SJCRH30 (cell line): ENCODE measurements around the gene LIMS2. TPM values are rescaled to one million over a fixed set of nuclear protein-coding genes. Genes with fewer than 3 reads are reported as not detected.

Experiments used
- DNase-seq, 2 experiments: peaks; one replicate each; pipeline ENCODE4 v3.0.0-alpha.2; 2015 to 2020
- H3K27ac ChIP-seq: fragments of 250-450 bp; sonication (Bioruptor Pico); 2 replicates; pipeline ENCODE4 v1.5.1; 2020; ENCODE audit warnings: mild to moderate bottlenecking, moderate library complexity
- H3K27me3 ChIP-seq: fragments of 250-450 bp; sonication (Bioruptor Pico); 2 replicates; pipeline ENCODE4 v1.5.1; 2020; ENCODE audit warnings: mild to moderate bottlenecking, moderate library complexity
- H3K36me3 ChIP-seq: fragments of 250-450 bp; sonication (Bioruptor Pico); 2 replicates; pipeline ENCODE4 v1.5.1; 2020; ENCODE audit warnings: mild to moderate bottlenecking, moderate library complexity
- H3K4me1 ChIP-seq: fragments of 250-450 bp; sonication (Bioruptor Pico); 2 replicates; pipeline ENCODE4 v1.5.1; 2020; ENCODE audit warnings: mild to moderate bottlenecking, moderate library complexity
- H3K4me3 ChIP-seq: fragments of 250-450 bp; sonication (Bioruptor Pico); 2 replicates; pipeline ENCODE4 v1.5.1; 2020; ENCODE audit warnings: mild to moderate bottlenecking, moderate library complexity
- H3K9me3 ChIP-seq: fragments of 250-450 bp; sonication (Bioruptor Pico); replicated peaks from 2 replicates; pipeline ENCODE4 v1.5.1; 2020; ENCODE audit warnings: mild to moderate bottlenecking, moderate library complexity
- total RNA-seq: library from RNA; depleted of rRNA; stranded (reverse); fragments of >200 nt; shearing (Covaris generic); gene quantifications from 2 replicates; pipeline ENCODE4 v1.2.3, GENCODE V29; 2014

LIMS2 gene
- total RNA-seq, 1 experiment from 2014 or later: 5.5 TPM

GRCh38 chr2:127661072-127661649, 14.2 kb downstream of the LIMS2 start:
- no peaks in the 10 kb centered on the region for H3K4me1 ChIP-seq
- no peaks in the 10 kb centered on the region for H3K36me3 ChIP-seq
- no peak for DNase-seq
- H3K4me3 ChIP-seq: no peak overlapping the region
- no peaks in the 10 kb centered on the region; the same call in 1 of the 2 replicates for H3K9me3 ChIP-seq
- H3K27me3 ChIP-seq: no peaks in the 10 kb centered on the region
- no peak overlapping the region for H3K27ac ChIP-seq

- Histone ChIP-seq H3K4me1 (0 out of 2 replicates have a peak, but pooled peaks cover 4% of the 10 kb centered on the region), H3K27ac (no peak overlapping the region), H3K36me3 (no peaks in the 10 kb centered on the region), H3K27me3 (no peaks in the 10 kb centered on the region), H3K9me3 (no peaks in the 10 kb centered on the region), H3K4me3 (no peak overlapping the region)
- no peak for DNase-seq
Measured at GRCh38 chr2:127660291-127660578, 15.1 kb downstream of the LIMS2 start.

- DNase-seq: no peak
- no peak overlapping the region for H3K4me3 ChIP-seq
- no peaks in the 10 kb centered on the region for H3K27me3 ChIP-seq
- H3K36me3 ChIP-seq: no peaks in the 10 kb centered on the region
- no peaks in the 10 kb centered on the region for H3K9me3 ChIP-seq
- H3K4me1 ChIP-seq: 0 out of 2 replicates have a peak, but pooled peaks cover 4% of the 10 kb centered on the region
- no peak overlapping the region for H3K27ac ChIP-seq
Measured at GRCh38 chr2:127659408-127660290, 15.7 kb downstream of the LIMS2 start.

- Histone ChIP-seq H3K36me3 (no peaks in the 10 kb centered on the region), H3K4me3 (no peak overlapping the region), H3K27ac (no peak overlapping the region), H3K4me1 (peaks cover 4% of the 10 kb centered on the region; the same call in 1 of the 2 replicates), H3K27me3 (no peaks in the 10 kb centered on the region), H3K9me3 (no peaks in the 10 kb centered on the region)
- peak; percentile 45 to 46 for DNase-seq
Measured at GRCh38 chr2:127658641-127659407, 16.5 kb downstream of the LIMS2 start.

GRCh38 chr2:127658146-127658545, 17.2 kb downstream of the LIMS2 start:
- H3K9me3 ChIP-seq: no peaks in the 10 kb centered on the region
- no peaks in the 10 kb centered on the region for H3K36me3 ChIP-seq
- peaks cover 10% of the 10 kb centered on the region for H3K4me1 ChIP-seq
- no peak overlapping the region for H3K27ac ChIP-seq
- H3K4me3 ChIP-seq: no peak overlapping the region
- no peak for DNase-seq
- no peaks in the 10 kb centered on the region for H3K27me3 ChIP-seq

GRCh38 chr2:127657232-127657595, 18.1 kb downstream of the LIMS2 start:
- no peak overlapping the region for H3K4me3 ChIP-seq
- no peak overlapping the region for H3K27ac ChIP-seq
- no peak for DNase-seq
- no peaks in the 10 kb centered on the region for H3K27me3 ChIP-seq
- no peaks in the 10 kb centered on the region for H3K36me3 ChIP-seq
- H3K4me1 ChIP-seq: peaks cover 13% of the 10 kb centered on the region
- no peaks in the 10 kb centered on the region for H3K9me3 ChIP-seq

- DNase-seq: no peak
- no peaks in the 10 kb centered on the region for H3K9me3 ChIP-seq
- no peaks in the 10 kb centered on the region for H3K36me3 ChIP-seq
- no peak overlapping the region for H3K4me3 ChIP-seq
- no peak overlapping the region for H3K27ac ChIP-seq
- H3K4me1 ChIP-seq: peaks cover 13% of the 10 kb centered on the region
- H3K27me3 ChIP-seq: no peaks in the 10 kb centered on the region
Measured at GRCh38 chr2:127656569-127657231, 18.6 kb downstream of the LIMS2 start.

- Histone ChIP-seq H3K27ac (no peak overlapping the region), H3K27me3 (no peaks in the 10 kb centered on the region), H3K9me3 (no peaks in the 10 kb centered on the region), H3K4me3 (no peak overlapping the region), H3K36me3 (no peaks in the 10 kb centered on the region), H3K4me1 (peaks cover 13% of the 10 kb centered on the region)
- DNase-seq: peak in 1 of 2 experiments; percentile 49
Measured at GRCh38 chr2:127655209-127656073, 19.9 kb downstream of the LIMS2 start.

GRCh38 chr2:127654838-127655175, 20.5 kb downstream of the LIMS2 start:
- Histone ChIP-seq H3K27me3 (no peaks in the 10 kb centered on the region), H3K27ac (no peak overlapping the region), H3K9me3 (no peaks in the 10 kb centered on the region), H3K36me3 (no peaks in the 10 kb centered on the region), H3K4me3 (no peak overlapping the region), H3K4me1 (peaks cover 13% of the 10 kb centered on the region)
- no peak for DNase-seq

GRCh38 chr2:127654084-127654837, 21.1 kb downstream of the LIMS2 start:
- no peaks in the 10 kb centered on the region for H3K9me3 ChIP-seq

GRCh38 chr2:127653421-127654083, 21.8 kb downstream of the LIMS2 start:
- Histone ChIP-seq H3K4me1 (peaks cover 13% of the 10 kb centered on the region), H3K27ac (no peak overlapping the region)

More at GRCh38 chr2:127654084-127654837, 21.1 kb downstream of the LIMS2 start:
- H3K4me1 ChIP-seq: peaks cover 13% of the 10 kb centered on the region
- no peaks in the 10 kb centered on the region for H3K36me3 ChIP-seq
- DNase-seq: no peak
- no peaks in the 10 kb centered on the region for H3K27me3 ChIP-seq
- H3K4me3 ChIP-seq: no peak overlapping the region
- H3K27ac ChIP-seq: no peak overlapping the region

GRCh38 chr2:127652786-127653357, 22.5 kb downstream of the LIMS2 start:
- Histone ChIP-seq H3K27me3 (no peaks in the 10 kb centered on the region), H3K4me3 (no peak overlapping the region), H3K9me3 (no peaks in the 10 kb centered on the region), H3K36me3 (no peaks in the 10 kb centered on the region), H3K4me1 (peaks cover 13% of the 10 kb centered on the region), H3K27ac (no peak overlapping the region)
- DNase-seq: no peak

More at GRCh38 chr2:127653421-127654083, 21.8 kb downstream of the LIMS2 start:
- no peaks in the 10 kb centered on the region for H3K27me3 ChIP-seq
- H3K36me3 ChIP-seq: no peaks in the 10 kb centered on the region
- DNase-seq: peak; percentile 52 to 55
- no peaks in the 10 kb centered on the region for H3K9me3 ChIP-seq
- H3K4me3 ChIP-seq: no peak overlapping the region
